GM21381 (cell line): ENCODE results near the gene PLXNC1.

ENCODE experiments used
- ATAC-seq: cut with Tn5 transposase; IDR thresholded peaks from one replicate; pipeline ENCODE4 v1.9.1; 2021; ENCODE audit warnings: mild to moderate bottlenecking, moderate library complexity; ENCODE audit not compliant: unreplicated experiment

Gene PLXNC1

DNA sequence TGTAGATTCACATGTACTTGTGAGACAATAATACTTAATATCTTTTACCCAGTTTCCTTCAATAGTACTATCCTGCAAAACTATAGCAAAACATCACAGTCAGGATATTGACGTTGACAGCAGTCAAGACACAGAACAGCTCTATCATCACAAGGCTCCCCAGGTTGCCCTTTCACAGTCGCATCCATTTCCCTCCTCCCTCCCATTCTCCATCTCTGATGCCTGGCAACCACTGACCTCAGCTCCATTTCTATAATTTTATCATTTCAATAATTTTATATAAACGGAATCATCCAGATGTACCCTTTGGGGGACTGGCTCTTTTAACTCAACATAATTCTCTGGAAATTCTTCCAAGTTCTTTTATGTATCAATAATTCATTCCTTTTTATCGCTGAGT lies 81.5 kb downstream of the PLXNC1 start:
- no peak for ATAC-seq

GRCh38 chr12:94230357-94230905 lies 82.1 kb downstream of the PLXNC1 start:
- no peak for ATAC-seq

GRCh38 chr12:94231709-94232108 lies 83.3 kb downstream of the PLXNC1 start:
- no peak for ATAC-seq

- no peak for ATAC-seq
These were observed 87.5 kb downstream of the PLXNC1 start for GRCh38 chr12:94235848-94236247.

GRCh38 chr12:94239332-94239993 lies 91.1 kb downstream of the PLXNC1 start:
- ATAC-seq: no peak

- peak; percentile 79 for ATAC-seq
These were observed 91.8 kb downstream of the PLXNC1 start for GRCh38 chr12:94240171-94240570.

- ATAC-seq: no peak
These were observed 94.5 kb downstream of the PLXNC1 start for GRCh38 chr12:94242901-94243300.

DNA sequence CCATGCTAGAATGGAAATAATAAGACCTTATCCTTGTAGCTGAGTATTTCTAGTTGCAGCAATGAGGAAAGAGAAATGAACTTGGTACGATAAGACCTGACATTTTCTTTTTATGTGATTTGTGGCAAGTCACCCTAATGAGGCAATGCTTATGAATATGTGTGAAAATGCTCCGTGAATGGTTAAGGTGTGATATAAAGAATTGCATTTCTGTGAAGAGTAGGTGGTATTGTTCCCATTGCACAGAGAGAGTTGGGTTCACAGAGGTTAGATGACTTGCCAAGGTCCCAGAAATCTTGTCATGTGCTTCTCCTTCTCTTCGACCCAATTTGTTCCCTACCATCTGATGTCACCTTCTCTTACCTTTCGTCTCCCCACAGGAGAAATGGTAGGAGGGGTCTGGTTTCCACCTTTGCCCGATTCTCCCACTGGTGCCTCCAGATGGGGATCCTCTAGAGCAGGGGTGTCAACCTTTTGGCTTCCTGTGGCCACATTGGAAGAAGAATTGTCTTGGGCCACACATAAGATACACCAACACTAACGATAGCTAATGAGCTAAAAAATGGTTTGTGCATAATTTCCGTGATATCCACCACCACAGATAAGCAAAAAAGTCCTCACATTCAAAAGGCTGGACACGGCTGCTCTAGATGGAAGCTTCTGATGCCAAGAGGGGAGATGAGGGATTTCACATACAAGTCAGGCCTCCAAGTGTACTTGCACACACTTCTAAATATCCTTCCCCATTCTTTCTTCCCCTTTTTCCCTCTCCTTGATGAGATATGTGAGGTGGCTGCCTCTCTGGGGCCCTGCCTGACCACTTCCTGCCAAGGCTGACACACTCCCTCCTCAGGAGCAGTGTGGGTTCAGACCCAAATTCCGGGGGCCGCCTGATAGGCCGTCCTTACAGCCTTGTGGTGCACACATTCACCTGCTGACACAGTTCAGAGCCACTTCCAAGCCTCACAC lies 96.1 kb downstream of the PLXNC1 start:
- peak; percentile 71 for ATAC-seq

- ATAC-seq: no peak
These were observed 97.4 kb downstream of the PLXNC1 start for GRCh38 chr12:94245631-94246383.

DNA sequence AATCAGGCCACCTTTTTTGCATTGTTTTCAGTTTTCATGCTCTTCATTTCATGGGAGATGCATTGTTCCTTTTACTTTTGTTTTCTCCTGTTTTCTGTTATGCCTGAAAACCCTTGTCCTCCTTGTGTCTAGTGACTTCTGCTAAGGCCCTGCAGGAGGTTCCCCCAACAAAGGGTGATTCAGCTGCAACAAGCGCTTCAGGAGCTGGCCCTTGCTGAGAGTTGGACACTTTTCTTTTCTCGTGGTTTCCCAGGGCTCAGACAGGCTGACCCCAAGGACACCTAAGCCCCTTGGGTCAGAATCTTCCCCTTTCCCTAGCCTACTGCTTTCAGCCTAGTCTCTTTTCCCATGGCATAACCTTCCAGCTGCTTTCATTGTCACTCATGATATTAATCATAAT lies 98.9 kb downstream of the PLXNC1 start:
- no peak for ATAC-seq

DNA sequence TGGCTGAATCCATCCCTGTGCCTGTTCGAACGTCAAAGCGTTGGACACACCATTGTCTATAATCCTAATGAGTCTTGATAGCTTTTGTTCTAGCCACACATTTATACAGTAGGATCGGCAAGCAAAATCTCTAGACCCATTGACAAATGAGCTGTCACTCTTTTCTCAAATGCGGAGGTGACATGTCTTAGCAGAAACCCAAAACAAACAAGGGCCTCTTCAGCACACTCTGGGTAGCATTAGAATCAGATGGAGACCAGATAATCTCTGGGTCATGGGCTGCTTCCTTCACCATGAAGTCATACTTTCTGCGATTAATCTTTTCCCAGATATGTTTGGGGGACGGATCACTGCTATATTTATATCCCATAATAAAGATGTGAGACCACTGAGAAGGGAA lies 100.2 kb downstream of the PLXNC1 start:
- ATAC-seq: no peak

DNA sequence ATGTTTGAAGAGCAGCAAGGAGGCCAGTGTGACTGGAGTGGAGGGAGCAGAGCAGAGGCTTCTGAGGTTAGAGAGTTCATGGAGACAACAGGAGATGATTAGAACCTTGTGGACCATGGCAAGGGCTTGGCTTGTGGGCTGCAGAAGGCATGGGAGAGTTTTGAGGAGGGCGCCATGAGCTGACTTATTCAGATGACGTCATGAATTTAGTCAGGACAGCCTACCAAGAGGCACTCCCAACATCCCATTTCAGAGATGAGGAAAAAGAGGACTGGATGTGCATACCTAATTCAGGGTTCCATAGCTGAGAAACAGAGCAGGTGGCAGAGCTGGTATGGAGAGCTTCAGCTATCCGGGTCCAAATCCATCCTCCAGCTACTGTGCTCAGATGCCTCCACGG lies 101.8 kb downstream of the PLXNC1 start:
- ATAC-seq: no peak

- no peak for ATAC-seq
These were observed 105.9 kb downstream of the PLXNC1 start for GRCh38 chr12:94254270-94254669.

DNA sequence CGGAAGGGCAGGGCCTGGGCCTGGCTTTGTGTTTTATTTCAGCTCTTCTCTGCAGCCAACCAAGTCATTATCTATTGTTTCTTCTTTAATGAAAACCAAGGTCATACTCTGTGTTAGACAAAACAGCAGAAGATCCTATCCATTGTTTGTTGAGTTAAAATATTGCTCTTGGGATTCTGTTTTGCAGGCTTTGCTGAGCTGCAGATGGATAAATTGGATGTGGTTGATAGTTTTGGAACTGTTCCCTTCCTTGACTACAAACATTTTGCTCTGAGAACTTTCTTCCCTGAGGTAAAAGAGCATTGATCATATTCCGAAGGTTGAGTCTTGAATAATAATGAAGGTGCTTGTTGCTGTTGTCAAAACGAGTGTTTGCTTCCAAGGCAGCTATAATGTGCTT lies 106.6 kb downstream of the PLXNC1 start:
- ATAC-seq: no peak

DNA sequence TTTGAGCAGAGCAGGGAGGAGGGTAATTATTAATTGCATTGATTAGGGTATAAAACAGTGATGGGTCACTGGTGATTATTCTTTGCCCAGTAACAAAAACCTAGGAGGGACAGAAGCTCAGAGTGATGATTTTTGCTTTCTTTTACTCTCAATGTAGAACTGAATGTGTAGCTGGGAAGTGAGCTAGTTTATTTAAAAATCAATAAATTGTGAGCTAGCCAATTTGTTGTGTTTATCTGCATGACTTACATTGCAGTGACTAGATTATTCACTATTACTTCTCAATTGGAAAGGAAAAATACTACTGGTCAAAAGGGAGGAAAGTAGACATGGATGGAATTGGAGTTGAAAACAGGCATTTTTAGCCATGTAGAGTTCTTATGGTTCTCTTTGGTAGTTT lies 107.1 kb downstream of the PLXNC1 start:
- ATAC-seq: no peak

DNA sequence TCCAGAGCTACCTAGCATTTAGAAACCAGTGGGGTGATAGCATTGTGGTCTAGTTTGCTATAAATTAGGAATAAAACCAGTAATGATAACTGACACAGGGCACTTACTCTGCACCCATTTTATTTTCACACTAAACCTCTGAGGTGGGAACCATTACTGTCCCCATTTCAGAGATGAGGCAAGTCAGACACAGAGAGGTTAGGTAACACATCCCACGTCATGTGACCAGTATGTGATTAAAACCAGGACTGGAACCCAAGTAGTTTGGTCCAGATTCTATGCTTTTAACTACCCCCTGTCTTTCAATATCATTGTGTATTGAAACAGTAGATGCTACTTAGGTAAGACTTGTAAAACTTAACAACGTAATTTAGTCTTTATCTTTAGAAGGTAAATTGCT lies 110.2 kb downstream of the PLXNC1 start:
- no peak for ATAC-seq

DNA sequence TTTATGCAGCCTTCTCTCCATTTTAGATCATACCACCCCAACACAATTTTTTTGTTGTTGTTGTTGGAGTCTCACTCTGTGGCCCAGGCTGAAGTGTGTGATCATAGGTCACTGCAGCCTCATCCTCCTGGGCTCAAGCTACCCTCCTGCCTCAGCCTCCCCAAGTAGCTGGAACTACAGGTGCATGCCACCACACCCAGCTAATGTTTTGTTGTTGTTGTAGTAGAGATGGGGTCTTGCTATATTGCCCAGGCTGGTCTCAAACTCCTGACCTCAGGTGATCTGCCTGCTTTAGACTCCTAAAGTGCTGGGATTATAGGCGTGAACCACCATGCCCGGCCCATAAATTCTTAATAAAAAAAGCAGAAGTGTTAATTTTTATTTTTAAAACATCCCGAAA lies 111.6 kb downstream of the PLXNC1 start:
- ATAC-seq: no peak

DNA sequence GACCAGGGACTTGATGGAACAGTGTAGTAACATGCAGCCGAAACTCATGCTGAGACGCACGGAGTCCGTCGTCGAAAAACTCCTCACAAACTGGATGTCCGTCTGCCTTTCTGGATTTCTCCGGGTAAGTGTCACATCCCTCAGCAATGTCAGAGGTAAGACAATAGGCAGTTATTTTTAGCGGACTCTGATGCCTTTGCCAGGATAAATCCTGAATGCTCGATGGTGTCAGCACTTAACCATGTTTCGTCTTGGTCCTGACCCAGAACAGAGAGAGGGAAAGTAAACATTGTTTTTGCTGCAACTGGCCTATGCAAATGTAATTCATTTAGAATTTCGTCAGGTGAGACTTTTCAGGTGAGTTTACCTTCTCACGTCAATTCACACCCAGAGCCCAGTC lies 112.3 kb downstream of the PLXNC1 start:
- no peak for ATAC-seq

DNA sequence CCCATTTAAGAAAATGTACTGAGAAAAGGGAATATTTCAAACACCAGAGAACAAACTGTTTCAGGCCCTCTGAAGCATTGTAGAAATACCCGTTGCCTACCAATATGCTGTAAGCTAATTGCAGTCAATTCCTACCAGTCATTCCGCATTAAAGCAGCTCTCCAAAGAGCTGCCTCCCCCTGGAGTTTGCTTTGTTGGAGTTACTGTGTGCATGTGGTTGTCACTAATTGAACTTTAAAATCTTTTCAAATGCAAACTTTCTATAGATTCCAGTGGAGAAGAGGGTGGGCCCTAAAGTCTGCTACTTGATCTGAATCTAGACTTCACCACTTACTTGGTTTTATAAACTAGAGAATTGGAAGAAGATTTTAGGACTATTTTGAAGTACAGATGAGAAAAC lies 112.7 kb downstream of the PLXNC1 start:
- ATAC-seq: no peak

DNA sequence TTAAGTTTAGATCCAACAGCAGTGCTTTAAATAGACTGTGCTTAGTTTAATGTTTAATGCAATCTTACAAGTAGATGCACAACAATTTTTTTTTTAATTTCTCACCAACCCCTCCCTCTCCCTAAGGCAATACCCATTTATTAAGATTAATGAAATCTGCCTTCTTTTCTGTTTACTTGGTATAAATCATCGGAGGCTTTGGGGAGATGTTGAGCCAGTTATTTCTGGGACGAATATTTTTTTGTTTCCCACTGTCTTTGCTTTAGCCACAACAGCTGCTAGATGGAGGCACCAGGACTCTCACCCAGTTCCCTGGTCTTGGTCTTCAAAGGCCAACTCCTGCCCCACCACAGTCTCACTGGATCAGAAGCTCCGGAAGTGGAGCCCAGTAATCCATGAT lies 113.4 kb downstream of the PLXNC1 start:
- ATAC-seq: no peak
